Activated naive CD4-positive, alpha-beta T cell treated with Interleukin-2 at 50 U/mL for 16 hours (primary cell): ENCODE measurements around the gene CEP112.

Experiments used
- DNase-seq: peaks from one replicate; pipeline ENCODE4 v3.0.0-alpha.2; 2020

The CEP112 gene

GRCh38 chr17:66056148-66056547 lies 135.8 kb downstream of the CEP112 start:
- no peak for DNase-seq

- DNase-seq: no peak
These were observed 137.7 kb downstream of the CEP112 start for GRCh38 chr17:66054242-66054641.

DNA sequence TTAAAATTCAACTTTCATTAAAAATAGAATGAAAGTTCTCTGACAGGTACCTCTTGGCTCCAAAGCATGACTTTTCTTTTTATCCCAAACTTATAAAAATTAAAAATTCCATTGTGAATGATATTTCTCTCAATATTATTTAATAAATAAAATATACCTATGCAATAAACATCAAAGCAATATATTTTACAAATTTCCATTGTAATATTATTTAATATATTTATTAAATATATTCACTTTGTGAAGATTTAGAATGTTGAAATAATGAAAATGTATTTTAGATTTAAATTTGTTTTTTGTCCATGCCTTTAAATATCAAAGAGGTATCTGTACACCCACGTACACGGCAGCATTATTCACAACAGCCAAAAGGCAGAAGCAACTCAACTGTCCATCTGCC lies 147.8 kb downstream of the CEP112 start:
- no peak for DNase-seq

- DNase-seq: no peak
These were observed 148.5 kb downstream of the CEP112 start for GRCh38 chr17:66043419-66043818.

DNA sequence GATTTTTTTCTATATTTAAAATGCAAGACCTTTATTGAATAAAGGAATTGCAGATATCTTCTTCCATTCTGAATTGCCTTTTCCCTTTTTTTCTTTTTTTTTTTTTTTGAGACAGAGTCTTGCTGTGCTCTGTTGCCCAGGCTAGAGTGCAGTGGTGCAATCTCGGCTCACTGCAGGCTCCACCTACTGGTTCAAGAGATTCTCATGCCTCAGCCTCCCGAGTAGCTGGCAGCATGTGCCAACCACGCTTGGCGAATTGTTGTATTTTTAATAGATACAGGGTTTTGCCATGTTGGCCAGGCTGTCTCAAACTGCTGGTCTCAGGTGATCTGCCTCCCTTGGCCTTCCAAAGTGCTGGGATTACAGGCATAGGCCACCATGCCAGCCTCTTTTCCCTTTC lies 151.5 kb downstream of the CEP112 start:
- DNase-seq: no peak

GRCh38 chr17:66038125-66038524 lies 153.8 kb downstream of the CEP112 start:
- no peak for DNase-seq

DNA sequence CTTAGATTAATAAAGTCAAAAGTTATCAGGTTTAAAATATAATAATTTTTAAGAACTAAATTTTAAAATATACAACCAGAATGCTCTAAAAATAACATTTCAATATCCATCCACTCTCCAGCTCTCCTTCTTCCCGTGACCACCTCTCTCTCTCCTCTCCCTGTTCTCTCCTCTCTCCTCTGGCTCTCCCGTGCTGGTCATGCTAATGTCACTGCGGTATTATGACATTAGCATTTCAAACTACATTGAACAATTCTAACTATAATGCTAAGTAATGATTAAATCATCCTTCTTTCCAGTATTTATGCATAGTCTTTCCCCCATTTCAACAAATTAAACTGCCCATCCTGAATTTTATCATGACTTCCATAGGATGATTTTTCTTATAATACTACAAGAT lies 154.7 kb downstream of the CEP112 start:
- DNase-seq: no peak

GRCh38 chr17:66032082-66032712 lies 159.7 kb downstream of the CEP112 start:
- no peak for DNase-seq

DNA sequence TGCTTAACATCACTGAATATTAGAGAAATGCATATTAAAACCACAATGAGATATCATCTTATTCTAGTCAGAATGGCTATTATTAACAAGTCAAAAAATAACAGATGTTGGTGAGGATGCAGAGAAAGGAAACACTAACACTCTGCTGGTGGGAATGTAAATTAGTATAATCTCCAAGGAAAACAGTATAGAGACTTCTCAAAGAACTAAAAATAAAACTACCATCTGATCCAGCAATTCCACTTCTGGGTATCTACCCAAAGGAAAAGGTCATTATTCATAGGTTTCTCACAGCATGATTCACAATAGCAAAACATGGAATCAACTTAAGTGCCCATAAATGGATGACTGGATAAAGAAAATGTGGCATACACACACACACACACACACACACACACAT lies 166.4 kb downstream of the CEP112 start:
- DNase-seq: no peak

DNA sequence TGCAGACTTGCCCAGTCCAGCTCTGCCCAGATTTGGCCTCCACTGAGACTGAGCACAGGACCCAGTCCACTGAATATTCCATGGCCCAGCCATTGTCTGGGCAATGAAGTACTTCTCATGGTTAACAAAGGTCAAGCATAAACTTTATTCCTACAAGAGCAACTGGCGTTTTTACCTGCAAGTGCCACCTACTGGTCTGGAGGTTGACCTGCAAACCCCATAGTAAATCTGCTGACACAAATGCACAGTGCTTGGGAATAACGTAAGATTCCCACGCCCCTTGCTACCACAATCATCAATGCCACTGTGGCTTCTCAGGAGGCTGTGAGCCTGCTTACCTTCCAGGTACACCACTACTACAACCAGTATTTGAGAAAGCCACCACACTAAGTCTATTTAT lies 170.2 kb downstream of the CEP112 start:
- no peak for DNase-seq

DNA sequence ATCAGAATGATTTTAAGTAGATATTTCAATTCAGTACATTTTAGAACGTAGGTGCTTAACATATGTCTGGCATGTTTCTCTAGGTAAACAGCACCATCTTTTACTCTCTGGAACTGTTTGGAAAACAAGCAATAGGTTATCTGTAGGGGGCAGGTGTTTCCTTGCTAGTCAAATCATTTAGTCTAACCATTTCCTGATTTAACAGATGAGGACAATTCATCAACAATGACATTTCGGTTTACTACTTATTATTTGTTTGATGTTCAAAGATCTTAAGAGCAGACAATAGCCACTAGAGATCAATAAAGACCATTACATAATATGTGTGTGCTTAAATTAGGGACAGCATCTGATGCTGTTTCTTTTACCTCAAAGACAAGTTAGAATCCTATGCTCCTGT lies 173.1 kb downstream of the CEP112 start:
- DNase-seq: no peak

- DNase-seq: no peak
These were observed 175.7 kb downstream of the CEP112 start for GRCh38 chr17:66016231-66016630.

DNA sequence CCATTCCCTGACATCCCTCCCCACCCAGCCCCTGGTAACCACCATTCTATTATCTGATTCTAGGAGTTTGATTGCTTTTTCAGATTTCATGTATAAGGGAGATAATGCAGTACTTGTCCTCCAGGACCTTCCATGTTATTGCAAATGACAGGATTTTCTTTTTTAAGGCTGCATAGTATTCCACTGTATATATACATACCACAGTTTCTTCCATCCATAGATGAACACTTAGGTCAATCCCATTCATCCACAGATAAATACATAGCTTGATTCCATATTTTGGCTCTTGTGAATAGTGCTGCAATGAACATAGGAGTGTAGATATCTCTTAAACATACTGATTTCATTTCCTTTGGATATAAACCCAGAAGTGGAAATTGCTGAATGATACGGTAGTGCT lies 183.3 kb downstream of the CEP112 start:
- no peak for DNase-seq

DNA sequence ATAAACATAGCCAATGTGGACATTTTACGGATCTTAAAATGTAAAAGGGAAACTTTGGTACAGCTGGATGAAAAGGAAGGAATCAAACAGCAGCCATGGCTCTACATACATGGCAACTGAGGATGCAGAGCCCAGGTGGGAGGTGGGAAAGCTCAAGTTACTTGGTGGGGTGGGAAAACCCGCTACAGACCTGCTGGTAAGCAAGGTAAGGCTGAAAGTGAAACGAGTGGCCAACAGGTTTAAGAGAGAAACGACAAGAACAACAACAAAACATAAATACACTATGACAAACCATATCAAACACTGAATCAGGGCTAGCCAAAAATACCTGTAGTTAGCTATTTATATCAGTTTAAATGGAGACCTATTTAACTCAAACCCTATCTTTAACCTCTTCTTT lies 185.3 kb downstream of the CEP112 start:
- DNase-seq: no peak

DNA sequence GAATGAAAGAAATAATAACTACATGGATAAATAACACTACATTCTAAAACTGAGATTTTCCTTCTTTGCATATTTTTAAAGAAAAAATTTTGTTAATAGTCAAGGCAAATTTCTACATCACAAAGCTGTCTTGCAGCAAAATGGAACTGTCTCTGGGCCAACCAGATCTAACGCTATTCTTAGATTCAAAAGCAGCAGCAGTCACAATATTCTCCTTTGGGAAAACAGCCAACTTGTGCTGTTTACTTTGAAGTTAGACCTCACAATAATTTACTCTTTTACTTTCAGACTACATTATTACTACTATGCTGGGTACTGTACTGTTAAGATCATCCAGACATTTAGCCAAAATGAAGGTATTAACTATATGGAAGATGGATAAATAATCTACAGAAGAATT lies 189.1 kb downstream of the CEP112 start:
- DNase-seq: no peak

- no peak for DNase-seq
These were observed 189.8 kb downstream of the CEP112 start for GRCh38 chr17:66002063-66002585.

DNA sequence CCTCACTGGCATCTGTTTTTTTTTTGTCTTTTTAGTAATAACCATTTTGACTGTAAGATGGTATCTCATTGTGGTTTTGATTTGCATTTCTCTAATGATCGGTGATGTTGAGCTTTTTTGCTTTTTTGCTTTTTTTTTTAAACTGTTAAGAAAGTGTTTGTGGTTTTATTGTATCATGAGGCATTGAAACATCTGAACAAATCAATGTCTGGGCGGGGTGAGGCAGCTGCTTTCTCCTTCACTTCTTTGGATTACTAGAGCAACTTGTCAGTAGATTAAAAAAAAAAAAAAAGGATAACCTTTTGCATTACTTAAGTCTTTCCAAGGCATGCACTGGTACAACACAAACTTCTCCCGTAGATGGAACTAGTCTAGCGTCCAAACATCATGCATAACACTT lies 191.7 kb downstream of the CEP112 start:
- DNase-seq: no peak

- no peak for DNase-seq
These were observed 193.3 kb downstream of the CEP112 start for GRCh38 chr17:65998675-65999074.

- no peak for DNase-seq
These were observed 197.3 kb downstream of the CEP112 start for GRCh38 chr17:65994679-65995078.

DNA sequence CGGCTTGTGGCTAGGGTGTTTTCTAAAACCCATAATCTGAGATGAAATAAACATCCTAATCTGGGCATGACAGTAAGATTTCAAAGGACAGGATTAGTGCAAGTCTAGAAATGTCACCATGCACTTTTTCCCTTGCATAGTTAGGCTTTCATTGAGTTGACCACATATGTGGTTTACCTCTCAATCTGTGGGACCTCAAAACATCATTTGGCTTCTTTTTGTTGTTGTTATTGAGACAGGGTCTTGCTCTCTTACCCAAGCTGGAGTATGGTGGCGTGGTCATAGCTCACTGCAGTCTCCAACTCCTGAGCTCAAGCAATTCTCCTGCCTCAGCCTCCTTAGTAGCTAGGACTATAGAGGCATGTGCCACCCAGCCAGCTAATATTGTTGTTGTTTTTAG lies 197.8 kb downstream of the CEP112 start:
- DNase-seq: no peak

GRCh38 chr17:65990593-65990992 lies 201.3 kb downstream of the CEP112 start:
- DNase-seq: no peak

DNA sequence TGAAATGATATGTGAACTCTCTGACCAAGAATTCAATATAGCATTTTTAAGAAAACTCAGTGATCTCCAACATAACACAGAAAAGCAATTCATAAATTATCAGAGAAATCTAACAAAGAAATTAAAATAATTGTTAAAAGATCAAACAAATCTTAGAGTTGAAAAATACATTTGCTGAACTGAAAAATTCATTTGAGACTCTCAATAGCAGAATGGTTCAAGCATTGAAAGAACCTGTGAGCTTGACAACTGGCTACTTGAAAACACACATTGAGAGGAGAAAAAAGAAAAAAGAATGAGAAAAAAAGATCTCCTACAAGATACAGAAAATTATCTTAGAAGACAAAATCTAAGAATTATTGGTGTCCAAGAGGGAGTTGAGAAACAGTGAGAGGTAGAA lies 203.5 kb downstream of the CEP112 start:
- DNase-seq: no peak

- DNase-seq: no peak
These were observed 203.9 kb downstream of the CEP112 start for GRCh38 chr17:65987988-65988387.

DNA sequence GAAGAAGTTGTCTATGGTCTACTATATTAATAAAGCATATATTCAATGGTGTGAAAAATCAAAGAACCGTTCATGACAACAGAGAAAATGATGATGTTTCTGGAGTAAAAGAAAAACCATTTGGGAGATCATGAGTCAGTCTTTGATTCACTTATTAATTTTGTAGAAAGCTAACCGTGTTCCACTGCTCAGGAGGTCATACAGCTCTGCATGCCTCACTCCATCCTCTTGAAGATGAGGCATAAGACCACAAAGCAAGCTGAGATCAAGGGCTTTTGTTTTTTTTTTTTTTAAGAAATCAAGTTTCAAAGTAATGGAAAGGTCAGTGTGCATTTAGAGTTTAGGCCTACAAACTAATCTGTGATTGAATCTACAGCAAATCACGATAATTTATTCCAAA lies 206.4 kb downstream of the CEP112 start:
- DNase-seq: no peak

- no peak for DNase-seq
These were observed 207.6 kb downstream of the CEP112 start for GRCh38 chr17:65984299-65984698.

DNA sequence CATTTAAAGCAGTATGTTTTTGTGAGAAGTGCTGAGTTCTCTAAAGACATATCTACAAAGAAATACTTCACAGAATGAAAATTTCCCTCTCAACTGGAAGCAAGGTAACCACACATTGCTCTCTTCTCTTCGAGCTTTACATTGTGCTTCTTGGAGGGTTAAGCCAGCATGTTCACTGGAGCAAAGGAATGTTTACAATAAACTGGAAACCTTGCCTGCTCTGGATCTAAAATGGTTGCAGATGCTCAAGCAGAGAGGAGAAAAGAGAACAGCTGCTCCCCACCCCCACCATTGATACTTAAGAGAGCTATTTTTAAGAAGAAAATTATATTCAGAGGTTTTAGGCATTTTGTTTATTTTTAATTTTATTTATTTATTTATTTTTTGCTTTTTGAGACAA lies 213.1 kb downstream of the CEP112 start:
- no peak for DNase-seq
